K562 (cell line): ENCODE measurements around the gene GALNS. TPM values are rescaled to one million over a fixed set of nuclear protein-coding genes. Genes with fewer than 3 reads are reported as not detected.

ENCODE experiments used
- ATAC-seq: fragments of 200-7000 bp; cut with Tn5 transposase; 3 replicates; pipeline ENCODE4 v1.9.1; 2020; ENCODE audit warnings: moderate library complexity
- BruUV-seq: library from RNA; stranded (reverse); fragments of 400-500 nt; replicated peaks from 2 replicates; lab custom pipeline; 2021; lab: Mats Ljungman, UMichigan
- CTCF ChIA-PET: fragments of 300-600 bp; formaldehyde crosslinking; extraction: SDS; loops from one replicate; lab custom pipeline; 2021; ENCODE audit warnings: low intra/inter-chr PET ratio; lab: Yijun Ruan, JAX
- POLR2A ChIA-PET: fragments of 300-600, 350-650 bp; sonication (Branson Sonifier 250); formaldehyde crosslinking; extraction: SDS; loops from one replicate; lab custom pipeline; 2021; ENCODE audit warnings: antibody characterized with exemption, inconsistent platforms; lab: Yijun Ruan, JAX
- DNase-seq, 4 experiments: peaks; one replicate each; pipeline versions ENCODE4 v3.0.0 to v3.0.0-alpha.2; 2011 to 2018; ENCODE audit warnings: low spot score in 3 of 4, mixed read lengths in 3 of 4; ENCODE audit errors: extremely low read depth in 1 of 4
- FAIRE-seq: peaks from 2 replicates; lab custom pipeline; 2011; peaks lifted over from hg19 to GRCh38; lab: Jason Lieb, UNC
- H2AFZ ChIP-seq: 2 replicates; pipeline ENCODE4 v1.6.0; 2011; ENCODE audit warnings: low read depth, low read length, control low read depth, inconsistent platforms
- H3K27ac ChIP-seq: fragments of 200-600 bp; 3 replicates; pipeline ENCODE4 v1.8.0; 2011; ENCODE audit warnings: low read depth, mild to moderate bottlenecking, control low read depth, inconsistent platforms, low read length, moderate library complexity, mixed read lengths; ENCODE audit errors: extremely low read depth
- H3K27me3 ChIP-seq, 2 experiments: fragments of 300-600 bp in 1 of 2; 2 replicates in 1 of 2; 3 replicates in 1 of 2; pipeline versions ENCODE4 v1.6.0 to v1.8.0; 2011; ENCODE audit warnings: inconsistent platforms in 2 of 2, low read length in 2 of 2, mild to moderate bottlenecking in 1 of 2, mixed read lengths in 1 of 2, moderate library complexity in 1 of 2; ENCODE audit not compliant: control insufficient read depth in 2 of 2, insufficient read depth in 2 of 2
- H3K36me3 ChIP-seq: fragments of 300-600 bp; 3 replicates; pipeline ENCODE4 v1.8.0; 2011; ENCODE audit warnings: mild to moderate bottlenecking, low read length, inconsistent platforms; ENCODE audit not compliant: control insufficient read depth, insufficient read depth
- H3K4me1 ChIP-seq, 2 experiments: fragments of 200-600 bp in 1 of 2; replicated peaks in 1 of 2; 2 replicates in 1 of 2; 3 replicates in 1 of 2; pipeline versions ENCODE4 v1.5.1 to v1.8.0; 2011; ENCODE audit warnings: inconsistent platforms in 2 of 2, low read length in 2 of 2, mild to moderate bottlenecking in 1 of 2, mixed read lengths in 1 of 2, moderate library complexity in 1 of 2; ENCODE audit not compliant: control insufficient read depth in 2 of 2, insufficient read depth in 2 of 2
- H3K4me2 ChIP-seq: 2 replicates; pipeline ENCODE4 v1.6.1; 2011; ENCODE audit warnings: low read length, control low read depth, inconsistent platforms, mixed read lengths; ENCODE audit not compliant: insufficient read depth
- H3K4me3 ChIP-seq: fragments of 200-600 bp; sonication (generic), shearing (Covaris generic); 2 replicates; pipeline ENCODE4 v1.5.1; 2016; ENCODE audit warnings: control low read depth, inconsistent platforms
- H3K79me2 ChIP-seq: fragments of 200-600 bp; 3 replicates; pipeline ENCODE4 v1.8.0; 2011; ENCODE audit warnings: low read length, inconsistent platforms; ENCODE audit not compliant: control insufficient read depth, insufficient read depth
- H3K9ac ChIP-seq, 2 experiments: 2 replicates each; pipeline versions ENCODE4 v1.6.0 to v1.6.1; 2011; ENCODE audit warnings: low read depth in 2 of 2, low read length in 2 of 2, control low read depth in 1 of 2, inconsistent platforms in 1 of 2, mild to moderate bottlenecking in 1 of 2, mixed read lengths in 1 of 2; ENCODE audit not compliant: insufficient read depth in 1 of 2
- H3K9me1 ChIP-seq: one replicate; pipeline ENCODE4 v1.6.0; 2011; ENCODE audit warnings: inconsistent platforms, mild to moderate bottlenecking, low read length, moderate library complexity; ENCODE audit not compliant: control insufficient read depth, insufficient read depth
- H3K9me3 ChIP-seq: replicated peaks from 2 replicates; pipeline ENCODE4 v1.5.1; 2011; ENCODE audit warnings: low read depth, low read length, inconsistent platforms; ENCODE audit not compliant: control insufficient read depth, insufficient read depth
- H4K20me1 ChIP-seq: replicated peaks from 2 replicates; pipeline ENCODE4 v1.6.1; 2011; ENCODE audit warnings: low read length, inconsistent platforms, mixed read lengths; ENCODE audit not compliant: control insufficient read depth, insufficient read depth
- CBFB ChIP-seq: sonication (generic); formaldehyde crosslinking; IDR thresholded peaks from 2 replicates; pipeline ENCODE4 v1.4.0; 2020; ENCODE audit warnings: mild to moderate bottlenecking, missing genetic modification reagents
- POLR2G ChIP-seq: fragments of 200-400 bp; formaldehyde crosslinking; IDR thresholded peaks from 2 replicates; pipeline ENCODE4 v1.6.1; 2017; ENCODE audit warnings: low read depth, mild to moderate bottlenecking, antibody characterized with exemption, low read length, moderate library complexity
- SETDB1 ChIP-seq: IDR thresholded peaks from one replicate; pipeline ENCODE4 v1.6.1; 2012; ENCODE audit warnings: low read length, control low read depth, inconsistent platforms
- ZBTB33 ChIP-seq: sonication (generic); formaldehyde crosslinking; IDR thresholded peaks from 2 replicates; pipeline ENCODE4 v1.8.1; 2023; ENCODE audit warnings: mild to moderate bottlenecking, missing genetic modification reagents
- ZFP36 ChIP-seq: fragments of 150-350 bp; IDR thresholded peaks from 2 replicates; pipeline ENCODE4 v1.6.1; 2018; ENCODE audit warnings: low read length, low read depth; ENCODE audit not compliant: partially characterized antibody
- ZNF740 ChIP-seq, 3 experiments: fragments of 200-800 bp in 1 of 3; sonication (Bioruptor generic) in 1 of 3; sonication (generic) in 1 of 3; formaldehyde crosslinking in 1 of 3; IDR thresholded peaks; 2 replicates each; pipeline versions ENCODE4 v1.6.1 to v1.8.0; 2016 to 2022; ENCODE audit warnings: mild to moderate bottlenecking in 2 of 3, missing compliant biosample characterization in 2 of 3, missing genetic modification characterization in 2 of 3, missing genetic modification reagents in 1 of 3
- WGBS: fragments of 100-300 bp; shearing (Covaris generic); methylation state at CpG from one replicate; pipeline ENCODE4 v1.1.6; 2016; ENCODE audit warnings: low coverage, mixed read lengths; ENCODE audit not compliant: insufficient coverage; ENCODE audit errors: missing lambda C conversion rate; 5-methylcytosine and 5-hydroxymethylcytosine counted together
- in situ Hi-C: fragments of 300-500 bp; cut with MboI; formaldehyde crosslinking; loops from 4 replicates; pipeline ENCODE4 v1.15.0; 2018; ENCODE audit warnings: inconsistent platforms, mixed read lengths
- intact Hi-C: fragments of 100-400 bp; cut with micrococcal nuclease; formaldehyde crosslinking; loops from 2 replicates; pipeline ENCODE4 v1.14.2; 2022
- polyA plus RNA-seq, 8 experiments: library from polyadenylated mRNA; depleted of rRNA in 4 of 8; stranded (reverse) in 5 of 8; unstranded in 3 of 8; fragments of >200 nt; fragmentation: Nextera tagmentation in 2 of 8; fragmentation: Illumina TruSeq in 1 of 8; extraction: Ambion mirVana in 2 of 8; extraction: Trizol in 1 of 8; gene quantifications; 2 replicates each; pipeline versions ENCODE4 v1.2.1 to v1.2.3, GENCODE V29; 2011 to 2014; ENCODE audit warnings: inconsistent platforms in 1 of 8, missing spikeins in 1 of 8
- total RNA-seq, 7 experiments: library from RNA; depleted of rRNA in 6 of 7; stranded (reverse); fragments of >200 nt in 6 of 7; fragmentation: Illumina TruSeq in 2 of 7; extraction: Trizol in 2 of 7; gene quantifications; 2 replicates each; pipeline versions ENCODE4 v1.2.1 to v1.2.3, GENCODE V29; 2011 to 2021; ENCODE audit warnings: low replicate concordance in 1 of 7

GALNS gene
- total and polyA plus RNA-seq, 9 of the 15 experiments (the other 6 are each of a cell fraction or from before 2014, with no cell fraction given): 0.38 to 13.2 (median 4.3) TPM

DNA sequence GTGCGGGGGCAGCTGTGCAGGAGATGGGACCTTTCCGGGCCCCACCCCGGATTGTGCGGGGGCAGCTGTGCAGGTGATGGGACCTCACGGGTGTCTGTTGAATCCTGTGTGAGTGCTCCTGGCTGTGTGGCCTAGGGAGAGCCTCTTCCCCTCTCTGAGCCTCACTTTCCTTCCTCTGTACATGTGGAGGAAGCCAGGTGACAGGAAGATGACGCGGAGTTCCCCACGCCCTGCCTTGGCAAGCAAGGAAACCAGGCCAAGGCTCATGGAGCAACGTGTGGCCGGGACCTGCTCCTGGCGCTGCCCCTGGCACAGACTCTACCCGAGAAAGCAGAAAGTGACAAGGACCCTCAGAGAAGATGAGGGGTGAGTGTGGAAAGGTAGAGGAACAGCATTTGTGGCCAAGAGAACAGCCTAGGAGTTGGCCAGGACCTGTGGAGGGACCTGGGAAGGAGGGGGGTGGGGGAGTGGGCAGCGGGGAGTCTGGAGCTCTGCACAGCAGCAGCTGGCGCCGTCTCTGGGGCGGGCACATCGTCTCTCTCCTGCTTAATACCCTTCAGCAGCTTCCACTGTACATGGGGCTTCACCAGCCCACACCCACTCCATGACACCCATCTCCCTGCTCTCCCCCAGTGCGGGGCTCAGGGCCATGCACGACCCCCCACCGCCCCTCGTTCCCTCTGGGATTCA, 48.1 kb upstream of the GALNS start:
- Histone ChIP-seq H4K20me1 (peaks cover 69% of the 10 kb centered on the region), H3K36me3 (peaks cover 75% of the 10 kb centered on the region; the same call in 2 of the 3 replicates), H3K9me3 (no peaks in the 10 kb centered on the region), H3K4me2 (no peak overlapping the region), H3K27me3 (no peaks in the 10 kb centered on the region), H3K9ac (peak overlapping the region in 1 of 2 experiments; percentile 33; a peak in 1 of 4 replicates), H3K4me3 (no peak overlapping the region), H3K79me2 (peaks cover 90% of the 10 kb centered on the region), H3K27ac (peak overlapping the region; percentile 25; the same call in 1 of the 3 replicates), H3K4me1 (peaks cover 8 to 94% of the 10 kb centered on the region in 2 experiments; a peak in 4 of 5 replicates), H3K9me1 (peaks cover 17% of the 10 kb centered on the region), H2AFZ (no peak overlapping the region)
- no peak for DNase-seq
- TF ChIP-seq ZFP36 (peak; percentile 46), SETDB1 (no peak)
- in situ Hi-C loops: no loop called here
- ChIA-PET CTCF (no interaction called here), POLR2A (interaction anchor here (0.6 to 1.0 kb wide), 3 partner anchors 15 to 288 kb away, joined by 3 to 4 read pairs (median 3); no protein-coding TSS in a partner anchor)
- WGBS: 87% methylated on average over 17 of the region's 21 CpGs
- intact Hi-C loops: no loop called here
- no peak for ATAC-seq
- no TSS peak for BruUV-seq
- FAIRE-seq: no peak

- Histone ChIP-seq H3K4me3 (no peak overlapping the region), H3K27me3 (no peaks in the 10 kb centered on the region), H3K27ac (no peak overlapping the region), H3K9me1 (peaks cover 13% of the 10 kb centered on the region), H3K9me3 (no peaks in the 10 kb centered on the region), H3K79me2 (peaks cover 85% of the 10 kb centered on the region), H2AFZ (no peak overlapping the region), H3K36me3 (peaks cover 76% of the 10 kb centered on the region; the same call in 2 of the 3 replicates), H3K4me2 (no peak overlapping the region), H4K20me1 (peaks cover 54% of the 10 kb centered on the region), H3K9ac (no peak overlapping the region; a peak in 1 of 4 replicates), H3K4me1 (peaks cover 8 to 84% of the 10 kb centered on the region in 2 experiments; a peak in 4 of 5 replicates)
- CTCF ChIA-PET: no interaction called here
- ATAC-seq (no peak), DNase-seq (no peak), FAIRE-seq (no peak)
- TF ChIP-seq POLR2G (peak; percentile 47), CBFB (no peak), ZBTB33 (CRISPR knock-in tag) (peak; percentile 65), ZNF740 (CRISPR knock-in tag; IDR thresholded peaks at IDR 0.05) (0 out of 2 replicates have a peak, but pooled peaks have one; percentile 17), ZNF740 (tag; IDR thresholded peaks at IDR 0.05) (no peak)
- 91% methylated on average over 7 of the region's 14 CpGs for WGBS
- BruUV-seq: no TSS peak
- intact Hi-C loops (no loop called here), in situ Hi-C loops (no loop called here)
- POLR2A ChIA-PET: no interaction called here
These were observed 46.5 kb upstream of the GALNS start for GRCh38 chr16:88903267-88903666.
